Muscle of leg (tissue), 11 donors: Measurements from ENCODE around the gene PNLIPRP1. TPM values are rescaled to one million over a fixed set of nuclear protein-coding genes. Genes with fewer than 3 reads are reported as not detected.

ENCODE experiments used
- DNase-seq: peaks from one replicate; pipeline ENCODE4 v3.0.0; 2013
- H3K27ac ChIP-seq: one replicate; pipeline ENCODE4 v1.5.1; 2013; ENCODE audit warnings: mild to moderate bottlenecking, low read length, control low read depth
- H3K27me3 ChIP-seq: one replicate; pipeline ENCODE4 v1.6.1; 2013; ENCODE audit warnings: low read length; ENCODE audit not compliant: control insufficient read depth, insufficient read depth
- H3K36me3 ChIP-seq: one replicate; pipeline ENCODE4 v1.6.1; 2013; ENCODE audit warnings: low read length; ENCODE audit not compliant: control insufficient read depth, insufficient read depth
- H3K4me1 ChIP-seq: one replicate; pipeline ENCODE4 v1.6.1; 2013; ENCODE audit warnings: low read length; ENCODE audit not compliant: control insufficient read depth, insufficient read depth
- H3K4me3 ChIP-seq: one replicate; pipeline ENCODE4 v1.5.1; 2013; ENCODE audit warnings: low read length, control low read depth
- H3K9me3 ChIP-seq: replicated peaks from 2 replicates; pipeline ENCODE4 v1.6.1; 2013; ENCODE audit warnings: low read depth, low read length; ENCODE audit not compliant: control insufficient read depth
- WGBS: methylation state at CpG from one replicate; pipeline ENCODE4 v1.1.5; 2013; ENCODE audit warnings: missing lambda C conversion rate; ENCODE audit not compliant: insufficient coverage; 5-methylcytosine and 5-hydroxymethylcytosine counted together
- polyA plus RNA-seq, 8 donors: library from polyadenylated mRNA; unstranded; fragments of 120-200 nt; gene quantifications; one replicate each; pipeline versions ENCODE4 v1.2.1 to v1.2.3, GENCODE V29; 2013; ENCODE audit warnings: inconsistent platforms in 1 of 8, low replicate concordance in 1 of 8; ENCODE audit not compliant: insufficient read length in 8 of 8, insufficient read depth in 1 of 8
- total RNA-seq: library from RNA; stranded (reverse); fragments of 120-200 nt; gene quantifications from one replicate; pipeline ENCODE4 v1.2.4, GENCODE V29; 2013

Gene PNLIPRP1
- total and polyA plus RNA-seq, 9 donors: 0.15 to 0.18 TPM; not detected in 7

GRCh38 chr10:116565534-116565933, 25.2 kb upstream of the PNLIPRP1 start:
- H3K9me3 ChIP-seq: no peaks in the 10 kb centered on the region
- no peaks in the 10 kb centered on the region for H3K36me3 ChIP-seq
- H3K4me3 ChIP-seq: no peak overlapping the region
- no peak overlapping the region for H3K27ac ChIP-seq
- no peak for DNase-seq
- WGBS: 95% methylated on average over 3 of the region's 8 CpGs
- no peaks in the 10 kb centered on the region for H3K4me1 ChIP-seq
- no peaks in the 10 kb centered on the region for H3K27me3 ChIP-seq

GRCh38 chr10:116566932-116567331, 23.8 kb upstream of the PNLIPRP1 start:
- Histone ChIP-seq H3K4me1 (no peaks in the 10 kb centered on the region), H3K36me3 (no peaks in the 10 kb centered on the region), H3K4me3 (no peak overlapping the region), H3K27me3 (no peaks in the 10 kb centered on the region), H3K27ac (no peak overlapping the region), H3K9me3 (no peaks in the 10 kb centered on the region)
- no peak for DNase-seq

- Histone ChIP-seq H3K4me1 (no peaks in the 10 kb centered on the region), H3K4me3 (no peak overlapping the region), H3K27ac (no peak overlapping the region), H3K27me3 (no peaks in the 10 kb centered on the region), H3K9me3 (no peaks in the 10 kb centered on the region), H3K36me3 (no peaks in the 10 kb centered on the region)
- no CpG with 5 or more reads among the region's 3 CpGs for WGBS
- DNase-seq: no peak
These were observed 23.4 kb upstream of the PNLIPRP1 start for GRCh38 chr10:116567335-116567734.

GRCh38 chr10:116574797-116575196, 16.0 kb upstream of the PNLIPRP1 start:
- Histone ChIP-seq H3K27ac (no peak overlapping the region), H3K36me3 (no peaks in the 10 kb centered on the region), H3K4me1 (no peaks in the 10 kb centered on the region), H3K9me3 (no peaks in the 10 kb centered on the region), H3K4me3 (no peak overlapping the region), H3K27me3 (no peaks in the 10 kb centered on the region)
- WGBS: no CpG with 5 or more reads among the region's 3 CpGs
- DNase-seq: no peak

GRCh38 chr10:116587878-116588591, 2.7 kb upstream of the PNLIPRP1 start:
- Histone ChIP-seq H3K36me3 (no peaks in the 10 kb centered on the region), H3K27ac (no peak overlapping the region), H3K9me3 (peaks cover 3% of the 10 kb centered on the region), H3K4me1 (no peaks in the 10 kb centered on the region), H3K4me3 (no peak overlapping the region), H3K27me3 (no peaks in the 10 kb centered on the region)
- DNase-seq: no peak
- WGBS: 89% methylated on average over 4 of the region's 8 CpGs

GRCh38 chr10:116588995-116589394, 1.8 kb upstream of the PNLIPRP1 start:
- Histone ChIP-seq H3K4me1 (no peaks in the 10 kb centered on the region), H3K27ac (no peak overlapping the region), H3K9me3 (peaks cover 3% of the 10 kb centered on the region), H3K27me3 (no peaks in the 10 kb centered on the region), H3K36me3 (no peaks in the 10 kb centered on the region), H3K4me3 (no peak overlapping the region)
- WGBS: no CpG with 5 or more reads among the region's 2 CpGs
- DNase-seq: no peak

- Histone ChIP-seq H3K36me3 (no peaks in the 10 kb centered on the region), H3K9me3 (peaks cover 3% of the 10 kb centered on the region), H3K4me3 (no peak overlapping the region), H3K4me1 (no peaks in the 10 kb centered on the region), H3K27ac (no peak overlapping the region), H3K27me3 (no peaks in the 10 kb centered on the region)
- 80% methylated on average over 1 of the region's 2 CpGs for WGBS
- no peak for DNase-seq
These were observed 833 bp upstream of the PNLIPRP1 start for GRCh38 chr10:116589926-116590325.

- no peak for DNase-seq
- Histone ChIP-seq H3K4me3 (no peak overlapping the region), H3K4me1 (no peaks in the 10 kb centered on the region), H3K27me3 (no peaks in the 10 kb centered on the region), H3K9me3 (peaks cover 3% of the 10 kb centered on the region), H3K36me3 (no peaks in the 10 kb centered on the region), H3K27ac (no peak overlapping the region)
- WGBS: 71% methylated on average over 4 of the region's 5 CpGs
These were observed 2.5 kb downstream of the PNLIPRP1 start for GRCh38 chr10:116593139-116593740.

- no peaks in the 10 kb centered on the region for H3K4me1 ChIP-seq
- no peaks in the 10 kb centered on the region for H3K27me3 ChIP-seq
- no peaks in the 10 kb centered on the region for H3K36me3 ChIP-seq
- H3K9me3 ChIP-seq: no peaks in the 10 kb centered on the region
- no peak overlapping the region for H3K4me3 ChIP-seq
- no peak for DNase-seq
- WGBS: no CpG with 5 or more reads among the region's 7 CpGs
- H3K27ac ChIP-seq: no peak overlapping the region
These were observed 3.8 kb downstream of the PNLIPRP1 start for GRCh38 chr10:116594525-116595035.

GRCh38 chr10:116596062-116596461, 5.3 kb downstream of the PNLIPRP1 start:
- Histone ChIP-seq H3K9me3 (no peaks in the 10 kb centered on the region), H3K4me1 (no peaks in the 10 kb centered on the region), H3K27me3 (no peaks in the 10 kb centered on the region), H3K4me3 (no peak overlapping the region), H3K36me3 (no peaks in the 10 kb centered on the region), H3K27ac (no peak overlapping the region)
- DNase-seq: no peak
- WGBS: 44% methylated on average over 1 of the region's 2 CpGs
